HG03565 (cell line): ENCODE results near the gene POFUT1.
"Not testable (repeated sequence)": the region's sequence is repeated elsewhere in the genome, so short reads cannot be mapped to it uniquely, and the experiment has no call there.

ENCODE experiments used
- ATAC-seq: cut with Tn5 transposase; IDR thresholded peaks from one replicate; pipeline ENCODE4 v1.9.1; 2021; ENCODE audit warnings: mild to moderate bottlenecking, moderate library complexity; ENCODE audit not compliant: unreplicated experiment

Gene POFUT1

DNA sequence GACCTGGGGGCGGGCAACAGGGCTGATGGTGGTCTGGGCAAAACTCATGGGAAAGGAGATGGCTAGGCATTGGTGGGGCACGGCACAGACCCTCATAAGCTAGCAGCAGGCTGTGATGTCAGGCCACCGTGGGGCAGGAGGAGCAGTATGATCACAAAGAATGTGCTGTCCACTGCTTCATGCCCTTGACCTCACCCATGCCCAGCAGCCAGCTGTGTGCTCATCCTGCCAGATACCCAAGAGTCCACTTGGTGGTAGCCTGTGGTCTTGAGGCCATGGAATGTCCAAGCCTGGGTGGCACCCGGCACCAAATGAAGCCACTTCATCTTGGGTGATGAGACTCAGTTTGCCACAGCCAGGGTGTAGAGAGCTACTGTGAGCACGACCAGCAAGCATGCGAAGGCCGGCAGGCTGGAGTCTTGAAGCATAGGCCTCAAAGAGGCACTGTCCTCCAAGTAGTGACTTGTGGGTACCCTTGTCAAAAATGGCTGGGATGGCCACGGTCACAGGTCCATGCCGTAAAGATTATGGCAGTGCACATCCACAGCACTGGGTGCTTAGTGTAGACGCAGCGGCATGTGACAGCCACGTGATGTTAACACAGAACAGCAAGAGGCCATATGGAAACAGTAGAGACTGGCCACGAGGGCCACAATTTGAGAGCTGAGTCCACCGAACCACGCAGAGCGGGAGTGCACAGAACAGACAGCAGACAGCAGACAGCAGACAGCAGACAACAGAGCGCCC is 19.1 kb upstream of the POFUT1 start:
- ATAC-seq = no peak

DNA sequence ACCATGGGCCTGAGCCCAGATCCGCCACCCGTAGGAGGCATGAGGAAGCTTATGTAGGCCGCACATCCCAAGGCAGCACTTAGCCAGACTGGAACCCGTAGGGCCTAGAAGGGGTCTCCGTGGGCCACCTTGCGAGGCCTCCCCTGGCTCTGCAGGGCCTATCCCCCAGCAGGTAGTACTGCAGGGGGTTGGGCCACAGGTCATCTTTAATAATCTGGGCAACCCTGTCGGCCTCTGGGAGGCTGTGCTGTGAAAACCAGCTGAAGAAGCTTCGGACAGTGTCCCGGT is 18.6 kb upstream of the POFUT1 start:
- no peak for ATAC-seq

DNA sequence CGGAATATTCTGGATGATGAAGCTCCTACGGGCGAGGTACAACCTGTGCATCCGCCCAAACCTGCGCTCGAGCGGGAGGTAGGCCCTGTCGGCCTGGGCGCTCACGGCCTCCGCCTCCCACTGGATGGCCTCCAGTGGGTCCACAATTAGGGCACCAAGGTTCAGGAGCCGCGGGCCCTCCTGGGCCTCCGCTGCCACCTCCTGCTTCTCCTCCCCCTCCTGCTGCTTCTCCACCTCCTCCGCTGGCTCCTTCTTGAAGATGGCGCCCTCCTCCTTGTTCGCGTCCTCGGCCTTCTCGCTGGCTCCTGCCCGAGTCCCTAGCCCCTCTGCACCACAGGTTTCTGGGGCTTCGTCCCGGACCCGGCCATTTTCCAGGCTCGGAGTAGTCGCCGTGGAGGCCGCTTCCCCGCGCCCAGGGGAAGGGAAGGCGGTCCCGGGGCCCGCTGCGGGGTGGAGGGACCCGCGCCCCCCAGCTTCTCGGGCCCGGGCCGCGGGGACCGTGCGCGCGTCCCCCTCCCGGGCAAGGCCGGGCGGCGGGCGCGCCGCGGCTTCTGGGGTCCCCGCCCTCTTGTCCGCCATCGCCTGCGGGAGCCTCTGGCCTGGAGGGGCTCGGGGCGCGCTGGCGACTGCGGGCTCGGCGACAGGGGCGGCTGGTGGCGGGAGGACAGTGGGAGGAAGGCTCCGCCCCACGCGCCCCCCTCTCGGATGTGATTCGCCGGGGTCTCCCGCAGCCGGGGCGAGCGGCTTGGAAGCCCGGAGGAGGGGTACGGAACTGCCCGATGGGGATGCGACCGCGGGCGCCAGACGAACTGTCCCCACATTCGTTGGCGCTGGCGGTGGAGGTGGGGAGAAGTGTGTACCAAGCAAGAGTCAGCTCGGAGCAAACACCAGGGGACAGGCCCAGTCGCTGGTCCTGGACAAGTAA is 17.7 kb upstream of the POFUT1 start:
- ATAC-seq = no peak

DNA sequence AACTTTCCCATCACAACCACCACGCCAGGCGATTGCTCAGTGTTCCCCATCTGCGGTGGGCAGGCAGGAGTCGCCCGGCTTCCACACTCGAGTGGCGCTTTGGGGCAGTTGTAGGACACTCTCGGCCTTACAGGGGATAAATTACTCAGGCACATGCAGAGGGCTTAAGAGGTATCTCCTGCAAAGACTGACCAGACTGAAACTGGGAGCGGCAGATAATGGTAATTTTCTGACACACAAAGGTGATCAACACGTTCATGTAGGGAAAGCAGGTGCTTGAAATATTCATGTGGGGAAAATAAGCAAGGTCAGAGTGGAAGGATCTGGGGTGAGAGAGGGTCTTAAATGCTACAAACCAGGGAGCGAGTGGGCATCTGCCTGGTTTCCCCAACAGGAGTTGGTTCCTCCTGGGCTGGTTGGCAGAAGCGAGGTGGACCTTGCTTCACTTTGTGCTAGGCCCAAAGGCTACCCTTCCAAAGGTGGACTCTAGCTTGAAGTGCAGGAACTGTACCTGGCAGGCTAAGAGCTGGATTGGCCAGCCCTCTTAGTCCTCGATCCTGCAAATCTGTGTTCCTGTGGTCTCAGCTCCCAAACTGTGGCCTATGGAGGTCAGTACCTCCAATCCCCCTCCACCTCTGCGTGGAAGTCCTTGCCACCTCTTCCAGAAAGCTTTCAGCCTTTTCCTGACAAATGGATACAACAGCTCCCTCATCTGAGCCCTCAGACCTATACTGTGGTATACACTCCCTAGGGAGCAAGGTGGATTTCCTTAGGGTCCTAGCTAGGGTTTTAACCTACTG is 16.9 kb upstream of the POFUT1 start:
- no peak for ATAC-seq

DNA sequence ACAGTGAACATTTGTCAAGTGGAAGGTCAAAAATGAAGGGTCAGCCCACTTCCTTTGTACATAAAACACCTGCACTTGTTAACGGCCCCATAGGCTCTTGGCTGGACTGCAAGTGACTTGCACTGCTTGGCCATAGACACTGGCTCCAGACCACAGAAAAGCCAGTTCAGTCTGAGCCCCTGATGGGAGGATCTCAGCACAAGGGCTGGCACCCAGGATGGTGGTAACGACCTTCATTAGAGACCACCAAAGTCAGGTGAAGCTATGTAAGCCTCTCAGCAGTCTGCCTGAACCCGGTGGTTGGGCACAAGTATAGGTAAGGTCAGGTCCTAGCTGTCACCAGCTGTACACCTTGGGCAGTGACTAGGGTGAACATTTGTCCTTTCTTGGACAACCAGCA is 16.3 kb upstream of the POFUT1 start:
- ATAC-seq = no peak

DNA sequence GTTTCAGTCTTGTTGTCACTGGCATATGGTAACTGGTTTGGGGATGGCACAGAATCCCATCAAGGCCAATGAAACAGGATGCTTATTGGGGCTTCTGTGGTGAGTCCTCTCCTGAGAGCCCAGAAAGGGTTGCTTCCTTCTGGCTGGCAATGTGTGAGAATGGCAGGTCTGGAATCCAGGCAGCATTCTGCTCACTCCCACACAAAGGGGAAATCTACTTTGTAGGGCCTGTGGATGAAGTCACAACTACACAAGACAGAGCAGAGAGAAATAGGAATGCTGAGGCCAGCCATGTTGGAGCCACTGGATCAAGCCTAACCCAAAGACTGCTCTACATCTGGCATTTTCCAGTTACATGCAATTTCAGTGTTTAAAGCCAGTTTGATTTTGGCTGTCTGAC is 15.8 kb upstream of the POFUT1 start:
- no peak for ATAC-seq

DNA sequence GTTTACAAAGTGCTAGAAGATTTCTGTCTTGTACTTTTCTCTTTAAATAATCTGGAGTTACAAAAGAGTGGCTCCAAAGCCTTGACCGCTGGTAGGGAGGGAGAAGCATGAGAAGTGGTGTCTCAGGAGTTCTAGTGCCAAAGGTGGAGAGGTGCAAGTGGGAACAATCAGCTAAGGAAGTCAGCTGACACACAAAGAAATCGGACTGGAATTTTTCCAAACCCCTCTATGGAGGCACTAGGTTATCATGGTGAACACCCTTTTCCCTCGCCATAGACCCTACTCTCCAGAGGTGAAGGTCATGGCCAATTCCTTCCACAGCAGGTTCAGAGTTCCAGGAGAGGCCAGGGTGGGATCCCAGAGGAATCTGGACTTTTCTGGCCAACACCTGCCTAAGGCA is 15.0 kb upstream of the POFUT1 start:
- no peak for ATAC-seq

DNA sequence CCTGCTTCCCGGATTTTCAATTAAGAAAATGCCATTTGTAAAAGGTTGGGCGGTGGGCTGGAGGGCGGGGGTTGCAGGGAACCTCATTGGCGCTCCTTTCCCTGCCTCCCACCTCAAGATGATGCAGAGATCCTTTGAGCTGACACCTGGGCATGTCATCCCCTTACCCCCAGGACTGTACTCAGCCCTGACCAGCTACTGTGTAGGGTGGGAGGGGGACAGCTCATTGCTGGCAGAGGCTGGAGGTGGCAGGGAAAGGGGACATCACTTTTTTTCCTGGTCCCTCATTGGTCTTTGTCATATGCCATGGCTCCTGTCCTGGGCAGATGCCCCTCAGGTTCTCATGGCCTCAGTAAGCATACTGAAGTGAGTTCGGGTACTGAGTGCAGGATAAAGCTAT is 14.3 kb upstream of the POFUT1 start:
- not testable (repeated sequence) for ATAC-seq

DNA sequence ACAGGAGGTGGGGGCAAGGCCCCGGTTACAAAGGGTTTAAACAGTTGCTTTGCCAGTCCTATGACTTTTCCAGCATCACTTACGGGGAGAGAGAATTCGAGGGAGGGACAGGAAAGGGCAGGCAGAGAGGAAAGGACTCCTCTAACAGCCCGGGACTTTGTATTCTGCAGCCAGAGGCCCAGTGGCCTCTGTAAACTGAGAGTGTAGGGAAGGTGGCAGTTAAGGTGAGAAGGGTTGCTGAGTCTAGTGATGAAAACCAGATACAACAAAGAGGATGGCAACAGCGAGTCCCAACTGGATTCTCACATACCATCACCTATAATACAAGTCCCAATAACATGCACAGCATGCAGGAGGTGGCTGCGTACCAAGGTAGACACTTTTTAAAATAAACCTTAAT is 13.7 kb upstream of the POFUT1 start:
- no peak for ATAC-seq

DNA sequence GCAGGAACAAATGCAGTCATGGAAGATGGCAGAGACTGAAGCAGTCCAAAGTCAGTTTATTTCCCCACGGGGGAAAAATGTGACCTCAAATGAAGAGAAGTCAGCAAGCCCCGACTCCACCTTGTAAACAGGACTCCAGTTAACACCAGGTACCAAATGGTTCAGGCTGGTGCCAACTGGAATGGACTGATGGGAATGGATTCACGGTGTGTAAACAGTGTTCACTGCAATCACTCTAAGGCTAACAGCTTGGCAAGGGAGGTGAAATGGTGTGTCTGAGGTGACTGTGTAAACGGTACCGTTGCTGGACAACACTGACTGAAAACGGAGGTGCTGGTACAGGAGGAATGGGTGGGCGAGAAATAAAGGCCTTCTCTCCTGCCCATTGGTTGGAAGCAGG is 12.1 kb upstream of the POFUT1 start:
- no peak for ATAC-seq

DNA sequence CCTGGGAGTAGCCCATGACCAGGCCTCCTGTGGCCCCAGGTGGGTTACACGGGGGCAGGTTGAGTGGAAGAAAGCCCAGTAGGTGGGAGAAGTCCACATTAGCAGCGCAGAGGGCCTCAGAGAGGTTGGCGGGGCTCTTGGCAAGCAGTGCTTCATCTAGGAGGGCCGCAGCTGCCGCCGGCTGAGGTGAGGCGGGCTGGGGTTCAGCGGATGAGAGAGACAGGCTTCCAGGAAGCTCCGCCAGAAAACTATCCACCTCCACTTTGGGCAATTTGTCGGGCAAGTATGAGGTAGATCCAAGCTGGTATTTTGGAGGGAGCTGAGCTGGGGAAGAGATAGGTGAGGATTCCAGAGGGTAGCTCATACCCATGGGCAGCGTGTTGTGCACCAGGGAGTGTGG is 11.1 kb upstream of the POFUT1 start:
- ATAC-seq = not testable (repeated sequence)

DNA sequence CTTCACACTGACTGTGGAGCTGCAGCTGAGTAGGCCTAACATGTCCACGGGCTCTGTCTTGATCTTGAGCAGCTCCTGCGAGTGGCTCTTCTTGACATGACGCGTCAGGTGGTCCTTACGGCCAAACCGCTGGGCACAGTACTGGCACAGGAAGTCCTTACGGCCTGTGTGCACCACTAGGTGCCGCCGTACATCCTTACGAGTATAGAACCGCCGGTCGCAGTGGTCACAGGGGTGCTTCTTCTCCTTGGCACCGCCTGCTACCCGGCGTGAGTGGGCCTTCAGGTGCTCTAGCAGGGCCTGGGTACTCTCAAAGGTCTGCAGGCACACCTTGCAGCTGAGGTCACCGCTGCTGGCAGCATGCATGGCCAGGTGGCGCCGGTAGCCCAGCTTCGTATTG is 10.5 kb upstream of the POFUT1 start:
- ATAC-seq = not testable (repeated sequence)

DNA sequence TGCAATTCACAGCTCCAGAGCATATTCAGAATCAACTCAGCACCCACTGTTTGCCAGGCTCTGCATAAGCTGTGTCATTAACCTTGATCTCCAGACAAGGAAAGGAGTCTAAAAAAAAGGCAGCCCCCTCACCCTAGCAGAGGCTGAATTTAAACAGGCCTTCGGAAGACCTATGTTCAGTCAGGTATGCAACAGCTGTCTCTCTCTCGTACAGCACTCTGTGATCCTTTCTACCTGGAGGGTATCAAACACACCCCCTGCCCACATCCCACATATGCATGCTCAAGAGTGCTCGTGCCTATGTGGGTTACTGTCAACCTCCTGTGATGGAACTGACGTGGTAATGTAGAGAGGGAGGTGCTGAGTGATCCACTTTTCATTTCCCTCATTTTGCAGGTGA is 8.7 kb upstream of the POFUT1 start:
- ATAC-seq = no peak

DNA sequence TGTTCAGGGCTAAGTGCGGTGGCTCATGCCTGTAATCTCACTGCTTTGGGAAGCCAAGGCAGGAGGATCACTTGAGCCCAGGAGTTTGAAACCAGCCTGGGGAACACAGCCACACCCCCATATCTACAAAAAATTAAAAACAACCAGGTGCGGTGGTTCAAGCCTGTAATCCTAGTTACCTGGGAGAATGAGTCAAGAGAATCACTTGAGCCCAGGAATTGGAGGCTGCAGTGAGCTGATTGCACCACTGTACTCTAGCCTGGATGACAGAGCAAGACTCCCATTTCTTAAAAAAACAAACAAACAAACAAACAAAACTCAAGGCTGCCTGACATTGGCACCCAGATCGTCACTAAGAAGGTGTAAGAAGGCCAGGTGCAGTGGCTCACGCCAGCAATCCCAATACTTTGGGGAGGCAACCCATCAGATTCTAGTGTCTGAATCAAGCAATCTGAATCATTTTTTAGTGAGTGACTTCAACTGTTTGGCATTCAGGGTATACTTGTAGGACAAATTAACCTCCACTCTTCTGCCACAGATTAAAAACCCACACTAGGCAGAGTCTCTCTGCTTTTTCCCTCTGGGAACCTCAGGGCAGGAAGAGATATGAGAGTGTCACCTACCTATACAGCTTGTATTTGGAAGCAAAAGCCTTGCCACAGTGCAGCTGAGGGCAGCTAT is 6.2 kb upstream of the POFUT1 start:
- no peak for ATAC-seq

DNA sequence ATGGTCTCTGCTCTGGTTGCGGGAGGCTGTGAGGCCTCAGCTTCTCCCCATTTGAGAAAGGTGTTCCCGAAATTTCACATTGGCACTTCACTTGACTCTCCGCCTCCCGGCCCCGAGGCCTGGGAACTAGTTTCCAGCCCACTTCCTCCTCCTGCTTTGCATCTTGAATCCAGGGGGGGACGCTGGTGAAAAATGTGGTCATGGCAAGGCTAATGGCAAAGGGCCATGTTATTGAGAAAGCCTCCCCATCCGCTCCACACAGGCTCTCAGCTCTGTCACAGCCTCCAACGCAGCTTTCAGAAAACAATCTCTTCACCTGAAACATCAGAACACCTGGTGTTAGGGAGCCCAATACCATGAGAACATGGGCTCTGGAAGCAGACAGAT is 5.7 kb upstream of the POFUT1 start:
- no peak for ATAC-seq

DNA sequence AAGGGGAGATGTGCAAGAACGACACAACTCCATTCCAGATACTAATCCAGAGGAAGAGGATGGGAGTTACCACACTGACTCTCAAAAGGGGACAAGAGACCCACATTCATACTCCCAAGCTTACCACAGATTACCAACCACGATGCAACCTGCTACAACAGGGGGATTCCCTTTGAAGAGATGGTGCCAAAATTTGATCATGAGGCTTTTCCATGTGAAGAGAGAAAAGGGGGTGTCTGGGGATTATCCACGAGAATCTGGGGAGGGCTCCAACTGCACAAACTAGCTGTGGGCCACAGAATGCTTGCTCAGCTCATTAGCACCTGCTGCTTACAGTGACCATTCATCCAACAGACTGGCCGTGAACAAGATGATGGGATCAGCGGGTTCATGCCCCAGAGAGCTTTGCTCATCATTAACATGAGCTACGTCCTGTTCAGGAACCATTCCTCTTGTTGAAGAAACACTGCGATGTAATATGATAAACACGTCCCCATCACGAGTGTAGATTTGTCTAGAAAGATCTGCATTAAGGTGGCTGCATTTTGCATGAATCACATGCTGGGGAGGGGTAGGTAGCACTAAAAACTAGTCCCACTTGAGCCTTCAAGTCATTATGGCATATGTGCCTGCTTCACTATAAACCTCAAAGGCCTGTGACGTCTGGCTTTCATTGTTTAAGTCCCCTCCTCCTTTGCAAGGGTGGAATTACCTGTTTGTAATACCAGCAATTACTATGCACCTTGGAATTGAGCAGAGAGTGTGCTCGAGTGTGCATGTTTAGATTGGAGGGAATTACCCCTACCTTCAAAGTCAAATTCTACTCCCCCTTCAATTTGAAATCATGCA is 4.1 kb upstream of the POFUT1 start:
- no peak for ATAC-seq

DNA sequence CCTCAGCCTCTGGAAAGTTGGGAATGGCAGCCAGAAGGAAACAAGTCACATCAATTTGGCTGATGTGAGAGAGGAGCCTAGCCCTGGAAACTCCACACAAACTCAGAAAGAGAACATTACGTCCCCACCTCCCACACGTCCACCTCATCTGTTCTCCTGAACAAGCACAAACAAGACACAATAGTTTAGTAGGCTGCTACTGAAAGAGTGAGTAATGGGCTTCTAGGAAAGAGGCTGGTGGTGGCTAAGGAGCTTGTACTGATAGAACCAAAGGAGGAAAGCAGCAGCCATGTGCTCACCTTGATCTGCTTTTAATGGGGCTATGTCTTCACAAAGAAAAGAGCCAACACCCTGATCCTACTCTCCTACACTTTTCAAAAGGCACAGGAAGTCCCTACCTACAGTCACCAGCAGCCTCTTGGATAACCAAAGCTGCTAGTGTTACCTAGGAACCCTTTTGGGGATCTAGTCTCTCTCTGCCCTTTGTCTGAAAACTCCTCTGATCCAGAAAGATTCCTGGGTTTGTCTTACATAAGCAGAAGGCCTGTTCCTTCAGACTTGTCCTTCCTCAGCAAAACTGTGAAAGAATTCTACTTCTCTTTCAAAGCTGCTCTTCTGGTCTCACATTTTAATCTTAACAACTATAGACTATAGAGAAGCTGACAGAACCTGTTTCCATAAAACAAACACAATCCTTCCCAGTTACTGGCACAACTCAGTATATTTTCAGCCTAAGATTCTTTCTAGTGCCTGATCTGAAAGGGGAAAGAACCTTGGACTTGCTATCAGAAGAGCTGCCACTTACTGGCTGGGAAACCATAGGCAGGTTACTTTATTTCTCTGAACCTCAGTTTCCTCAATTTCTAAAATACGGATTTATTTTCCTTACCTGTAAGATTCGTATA is 3.2 kb upstream of the POFUT1 start:
- ATAC-seq = no peak

DNA sequence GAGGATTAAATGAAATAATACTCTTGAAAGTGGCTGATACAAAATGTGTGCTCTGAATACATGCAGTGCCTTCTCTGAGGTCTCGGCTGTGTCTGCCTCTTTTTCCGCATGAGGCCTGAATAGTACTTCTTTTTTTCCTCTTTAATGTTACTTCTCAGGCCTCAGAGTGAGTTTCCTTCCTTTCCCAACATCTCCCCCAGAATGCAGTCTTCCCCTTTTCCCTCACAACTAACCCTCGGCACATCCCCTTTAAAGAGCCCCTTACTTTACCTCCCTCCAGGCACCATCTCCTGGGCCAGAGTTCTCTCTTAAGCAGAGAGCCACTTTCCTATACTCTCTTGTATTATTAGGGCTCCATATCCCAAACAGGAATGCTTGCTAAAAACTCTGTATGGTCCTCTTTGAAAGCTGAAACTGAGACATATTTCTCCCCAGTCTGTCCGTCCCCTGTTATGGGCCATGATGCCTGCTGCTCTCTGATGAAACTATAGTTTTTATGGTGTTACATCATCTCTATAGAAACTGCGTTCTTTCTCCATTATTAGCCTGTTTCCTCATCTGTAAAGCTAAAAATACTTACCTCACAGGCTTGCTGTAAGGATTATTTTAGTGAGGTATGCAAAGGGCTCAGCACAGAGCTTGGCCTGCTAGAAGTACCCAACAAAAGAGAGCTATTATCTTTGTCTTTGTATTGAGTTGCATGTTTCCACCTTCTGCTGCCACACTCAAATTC is 2.4 kb upstream of the POFUT1 start:
- no peak for ATAC-seq
